Fibroblast of skin of left quadriceps (primary cell): ENCODE data around the gene MRPL27.

Source experiments
- DNase-seq, 2 experiments: peaks; one replicate each; pipeline ENCODE4 v3.0.0-alpha.2; 2013; ENCODE audit warnings: low read depth in 2 of 2

MRPL27 gene

GRCh38 chr17:50386510-50386909 is 13.5 kb upstream of the MRPL27 start:
- DNase-seq, result no peak

- no peak for DNase-seq
Observed at GRCh38 chr17:50382931-50383330, 9.9 kb upstream of the MRPL27 start.

- DNase-seq, result no peak
Observed at GRCh38 chr17:50381920-50382319, 8.9 kb upstream of the MRPL27 start.

GRCh38 chr17:50381260-50381815 is 8.4 kb upstream of the MRPL27 start:
- no peak for DNase-seq

- DNase-seq, result no peak
Observed at GRCh38 chr17:50380369-50381259, 7.6 kb upstream of the MRPL27 start.

GRCh38 chr17:50379351-50380132 is 6.6 kb upstream of the MRPL27 start:
- DNase-seq, result no peak

- no peak for DNase-seq
Observed at GRCh38 chr17:50375858-50376538, 3.0 kb upstream of the MRPL27 start.

- no peak for DNase-seq
Observed at GRCh38 chr17:50373705-50374104, 721 bp upstream of the MRPL27 start.

GRCh38 chr17:50372222-50372757 is 694 bp downstream of the MRPL27 start:
- no peak for DNase-seq

- no peak for DNase-seq
Observed at GRCh38 chr17:50371526-50371925, 1.5 kb downstream of the MRPL27 start.

- no peak for DNase-seq
Observed at GRCh38 chr17:50370052-50370451, 2.9 kb downstream of the MRPL27 start.

- no peak for DNase-seq
Observed at GRCh38 chr17:50367401-50367800, 5.6 kb downstream of the MRPL27 start.

- DNase-seq, result no peak
Observed at GRCh38 chr17:50365649-50366393, 7.2 kb downstream of the MRPL27 start.

- no peak for DNase-seq
Observed at GRCh38 chr17:50365165-50365564, 7.8 kb downstream of the MRPL27 start.

- no peak for DNase-seq
Observed at GRCh38 chr17:50364715-50365114, 8.3 kb downstream of the MRPL27 start.

- no peak for DNase-seq
Observed at GRCh38 chr17:50364061-50364458, 8.9 kb downstream of the MRPL27 start.

- DNase-seq, result no peak
Observed at GRCh38 chr17:50363217-50364060, 9.5 kb downstream of the MRPL27 start.

- DNase-seq, result no peak
Observed at GRCh38 chr17:50362661-50363060, 10.3 kb downstream of the MRPL27 start.

- DNase-seq, result no peak
Observed at GRCh38 chr17:50361561-50362480, 11.2 kb downstream of the MRPL27 start.
